ENCODE data around the gene MINAR1.

The MINAR1 gene

GRCh38 chr15:79432345-79433275 lies 474 bp downstream of the MINAR1 start:
- ChIA-PET POLR2A (interaction anchor here (0.7 kb wide), 1 partner anchor 11 kb away, joined by 3 read pairs; no protein-coding TSS in a partner anchor), CTCF (no interaction called here)
- peaks cover 10 to 93% (median 46%) of the 10 kb centered on the region in 5 experiments for H3K27me3 ChIP-seq (replicated peaks in 2 of 5; ENCODE audit: control insufficient read depth in 4 of 5, insufficient read depth in 5 of 5, low read length in 4 of 5)

GRCh38 chr15:79433276-79433990 lies 1.3 kb downstream of the MINAR1 start:
- H3K27me3 ChIP-seq (replicated peaks in 2 of 5; ENCODE audit: control insufficient read depth in 4 of 5, insufficient read depth in 5 of 5, low read length in 4 of 5): peaks cover 10 to 84% (median 42%) of the 10 kb centered on the region in 5 experiments
- CTCF ChIA-PET: no interaction called here
- POLR2A ChIA-PET: interaction anchor here (0.7 kb wide), 1 partner anchor 10 kb away, joined by 3 read pairs; no protein-coding TSS in a partner anchor
- H3K36me3 ChIP-seq (ENCODE audit: control insufficient read depth in 4 of 4, insufficient read depth in 4 of 4, low read length in 3 of 4): no peaks in the 10 kb centered on the region
- no peak overlapping the region for H3K27ac ChIP-seq (ENCODE audit: insufficient read depth in 1 of 2, low read depth in 1 of 2, low read length in 2 of 2, poor library complexity in 1 of 2, severe bottlenecking in 2 of 2)
- no peak overlapping the region for H3K4me3 ChIP-seq (ENCODE audit: control insufficient read depth in 1 of 7, extremely low read depth in 1 of 7, insufficient read depth in 4 of 7, low read depth in 2 of 7, low read length in 6 of 7)
- peaks cover 0 to 27% (median 21%) of the 10 kb centered on the region in 4 experiments for H3K4me1 ChIP-seq (ENCODE audit: control extremely low read depth in 1 of 4, control insufficient read depth in 4 of 4, insufficient read depth in 4 of 4, low read length in 3 of 4)
- H3K9me3 ChIP-seq (ENCODE audit: control extremely low read depth in 1 of 5, control insufficient read depth in 4 of 5, insufficient read depth in 2 of 5, low read depth in 1 of 5, low read length in 4 of 5): no peaks in the 10 kb centered on the region
- peak in 1 of 3 donors; percentile 2 for DNase-seq
- WGBS (ENCODE audit: insufficient coverage): 46% methylated on average over 10 of the region's 12 CpGs

More at GRCh38 chr15:79432345-79433275, 474 bp downstream of the MINAR1 start:
- H3K27ac ChIP-seq (ENCODE audit: insufficient read depth in 1 of 2, low read depth in 1 of 2, low read length in 2 of 2, poor library complexity in 1 of 2, severe bottlenecking in 2 of 2): no peak overlapping the region
- peaks cover 0 to 27% (median 21%) of the 10 kb centered on the region in 4 experiments for H3K4me1 ChIP-seq (ENCODE audit: control extremely low read depth in 1 of 4, control insufficient read depth in 4 of 4, insufficient read depth in 4 of 4, low read length in 3 of 4)
- WGBS (ENCODE audit: insufficient coverage): 4% methylated on average over 80 of the region's 84 CpGs
- no peaks in the 10 kb centered on the region for H3K9me3 ChIP-seq (ENCODE audit: control extremely low read depth in 1 of 5, control insufficient read depth in 4 of 5, insufficient read depth in 2 of 5, low read depth in 1 of 5, low read length in 4 of 5)
- peak; percentile 17 to 51 (median 45) for DNase-seq
- H3K4me3 ChIP-seq (ENCODE audit: control insufficient read depth in 1 of 7, extremely low read depth in 1 of 7, insufficient read depth in 4 of 7, low read depth in 2 of 7, low read length in 6 of 7): peak overlapping the region in 6 of 7 experiments; percentile 19 to 60 (median 46)
- H3K36me3 ChIP-seq (ENCODE audit: control insufficient read depth in 4 of 4, insufficient read depth in 4 of 4, low read length in 3 of 4): no peaks in the 10 kb centered on the region

GRCh38 chr15:79434361-79434760 lies 2.2 kb downstream of the MINAR1 start:
- Histone ChIP-seq H3K4me1 (ENCODE audit: control extremely low read depth in 1 of 4, control insufficient read depth in 4 of 4, insufficient read depth in 4 of 4, low read length in 3 of 4) (peaks cover 0 to 27% (median 21%) of the 10 kb centered on the region in 4 experiments), H3K4me3 (ENCODE audit: control insufficient read depth in 1 of 7, extremely low read depth in 1 of 7, insufficient read depth in 4 of 7, low read depth in 2 of 7, low read length in 6 of 7) (no peak overlapping the region), H3K36me3 (ENCODE audit: control insufficient read depth in 4 of 4, insufficient read depth in 4 of 4, low read length in 3 of 4) (no peaks in the 10 kb centered on the region), H3K27ac (ENCODE audit: insufficient read depth in 1 of 2, low read depth in 1 of 2, low read length in 2 of 2, poor library complexity in 1 of 2, severe bottlenecking in 2 of 2) (no peak overlapping the region), H3K9me3 (ENCODE audit: control extremely low read depth in 1 of 5, control insufficient read depth in 4 of 5, insufficient read depth in 2 of 5, low read depth in 1 of 5, low read length in 4 of 5) (no peaks in the 10 kb centered on the region), H3K27me3 (replicated peaks in 2 of 5; ENCODE audit: control insufficient read depth in 4 of 5, insufficient read depth in 5 of 5, low read length in 4 of 5) (peaks cover 7 to 76% (median 42%) of the 10 kb centered on the region in 5 experiments)
- ChIA-PET POLR2A (no interaction called here), CTCF (no interaction called here)
- DNase-seq: no peak
- WGBS (ENCODE audit: insufficient coverage): 78% methylated on average over 3 of the region's 3 CpGs

- peaks cover 5 to 57% (median 30%) of the 10 kb centered on the region in 5 experiments for H3K27me3 ChIP-seq (replicated peaks in 2 of 5; ENCODE audit: control insufficient read depth in 4 of 5, insufficient read depth in 5 of 5, low read length in 4 of 5)
- 87% methylated on average over 8 of the region's 8 CpGs for WGBS (ENCODE audit: insufficient coverage)
- H3K27ac ChIP-seq (ENCODE audit: insufficient read depth in 1 of 2, low read depth in 1 of 2, low read length in 2 of 2, poor library complexity in 1 of 2, severe bottlenecking in 2 of 2): no peak overlapping the region
- H3K4me1 ChIP-seq (ENCODE audit: control extremely low read depth in 1 of 4, control insufficient read depth in 4 of 4, insufficient read depth in 4 of 4, low read length in 3 of 4): peaks cover 0 to 19% (median 16%) of the 10 kb centered on the region in 4 experiments
- ChIA-PET CTCF (no interaction called here), POLR2A (no interaction called here)
- H3K4me3 ChIP-seq (ENCODE audit: control insufficient read depth in 1 of 7, extremely low read depth in 1 of 7, insufficient read depth in 4 of 7, low read depth in 2 of 7, low read length in 6 of 7): no peak overlapping the region
- no peaks in the 10 kb centered on the region for H3K36me3 ChIP-seq (ENCODE audit: control insufficient read depth in 4 of 4, insufficient read depth in 4 of 4, low read length in 3 of 4)
- DNase-seq: no peak
- H3K9me3 ChIP-seq (ENCODE audit: control extremely low read depth in 1 of 5, control insufficient read depth in 4 of 5, insufficient read depth in 2 of 5, low read depth in 1 of 5, low read length in 4 of 5): no peaks in the 10 kb centered on the region
Observed at GRCh38 chr15:79436037-79436780, 4.1 kb downstream of the MINAR1 start.

GRCh38 chr15:79437275-79438000 lies 5.3 kb downstream of the MINAR1 start:
- H3K9me3 ChIP-seq (ENCODE audit: control extremely low read depth in 1 of 5, control insufficient read depth in 4 of 5, insufficient read depth in 2 of 5, low read depth in 1 of 5, low read length in 4 of 5): no peaks in the 10 kb centered on the region
- no peak overlapping the region for H3K27ac ChIP-seq (ENCODE audit: insufficient read depth in 1 of 2, low read depth in 1 of 2, low read length in 2 of 2, poor library complexity in 1 of 2, severe bottlenecking in 2 of 2)
- ChIA-PET POLR2A (no interaction called here), CTCF (no interaction called here)
- H3K4me1 ChIP-seq (ENCODE audit: control extremely low read depth in 1 of 4, control insufficient read depth in 4 of 4, insufficient read depth in 4 of 4, low read length in 3 of 4): peaks cover 0 to 6% (median 4%) of the 10 kb centered on the region in 4 experiments
- no peak overlapping the region for H3K4me3 ChIP-seq (ENCODE audit: control insufficient read depth in 1 of 7, extremely low read depth in 1 of 7, insufficient read depth in 4 of 7, low read depth in 2 of 7, low read length in 6 of 7)
- DNase-seq: no peak
- H3K36me3 ChIP-seq (ENCODE audit: control insufficient read depth in 4 of 4, insufficient read depth in 4 of 4, low read length in 3 of 4): no peaks in the 10 kb centered on the region
- H3K27me3 ChIP-seq (replicated peaks in 2 of 5; ENCODE audit: control insufficient read depth in 4 of 5, insufficient read depth in 5 of 5, low read length in 4 of 5): peaks cover 5 to 45% (median 24%) of the 10 kb centered on the region in 5 experiments
- WGBS (ENCODE audit: insufficient coverage): no CpG with 5 or more reads among the region's 2 CpGs

- 100% methylated on average over 3 of the region's 5 CpGs for whole genome bisulfite sequencing (ENCODE audit: insufficient coverage)
- no peak overlapping the region for H3K27ac ChIP-seq (ENCODE audit: insufficient read depth in 1 of 2, low read depth in 1 of 2, low read length in 2 of 2, poor library complexity in 1 of 2, severe bottlenecking in 2 of 2)
- DNase-seq: no peak
- H3K27me3 ChIP-seq (replicated peaks in 2 of 5; ENCODE audit: control insufficient read depth in 4 of 5, insufficient read depth in 5 of 5, low read length in 4 of 5): peaks cover 2 to 27% (median 9%) of the 10 kb centered on the region in 5 experiments
- H3K4me3 ChIP-seq (ENCODE audit: control insufficient read depth in 1 of 7, extremely low read depth in 1 of 7, insufficient read depth in 4 of 7, low read depth in 2 of 7, low read length in 6 of 7): no peak overlapping the region
- no peaks in the 10 kb centered on the region for H3K9me3 ChIP-seq (ENCODE audit: control extremely low read depth in 1 of 5, control insufficient read depth in 4 of 5, insufficient read depth in 2 of 5, low read depth in 1 of 5, low read length in 4 of 5)
- ChIA-PET POLR2A (no interaction called here), CTCF (no interaction called here)
- H3K36me3 ChIP-seq (ENCODE audit: control insufficient read depth in 4 of 4, insufficient read depth in 4 of 4, low read length in 3 of 4): no peaks in the 10 kb centered on the region
- H3K4me1 ChIP-seq (ENCODE audit: control extremely low read depth in 1 of 4, control insufficient read depth in 4 of 4, insufficient read depth in 4 of 4, low read length in 3 of 4): no peaks in the 10 kb centered on the region
Observed at GRCh38 chr15:79439236-79439635, 7.1 kb downstream of the MINAR1 start.
